Measurements from ENCODE around the gene YDJC. TPM values are rescaled to one million over a fixed set of nuclear protein-coding genes. Genes with fewer than 3 reads are reported as not detected.
A peak's percentile ranks its signal among the peaks of the same experiment; 100 is the strongest.
"Not testable (repeated sequence)": the region's sequence is repeated elsewhere in the genome, so short reads cannot be mapped to it uniquely, and the experiment has no call there.

YDJC gene
- total RNA-seq, 4 donors from 2014 or later, result 34.1 to 53.8 (median 39.6) TPM

DNA sequence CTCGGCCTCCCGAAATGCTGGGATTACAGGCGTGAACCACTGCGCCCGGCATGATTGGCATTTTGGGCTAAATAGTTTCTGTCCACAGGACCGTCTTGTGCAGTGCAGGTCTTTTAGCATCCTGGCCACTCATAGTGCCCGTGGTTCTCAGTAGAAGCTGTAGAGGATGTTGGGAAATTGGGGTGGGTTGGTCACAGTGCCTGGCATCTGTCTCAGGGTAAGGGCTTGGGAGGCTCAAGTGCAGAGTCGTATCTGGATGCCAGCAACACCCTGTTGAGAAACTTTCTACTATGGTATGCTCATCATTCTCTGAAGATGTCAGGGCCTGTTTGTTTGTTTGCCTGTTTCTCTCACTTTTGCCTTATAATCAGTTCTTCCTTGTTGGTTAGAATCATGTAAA, 40.4 kb downstream of the YDJC start:
- Histone ChIP-seq H3K4me3 (no peak overlapping the region), H3K9me3 (no peaks in the 10 kb centered on the region), H3K4me1 (peaks cover 15 to 68% (median 35%) of the 10 kb centered on the region in 3 donors), H3K27ac (no peak overlapping the region), H3K36me3 (peaks cover 0 to 33% (median 12%) of the 10 kb centered on the region in 3 donors), H3K27me3 (no peaks in the 10 kb centered on the region)
- DNase-seq, result no peak
- TF ChIP-seq, protein P1, sequence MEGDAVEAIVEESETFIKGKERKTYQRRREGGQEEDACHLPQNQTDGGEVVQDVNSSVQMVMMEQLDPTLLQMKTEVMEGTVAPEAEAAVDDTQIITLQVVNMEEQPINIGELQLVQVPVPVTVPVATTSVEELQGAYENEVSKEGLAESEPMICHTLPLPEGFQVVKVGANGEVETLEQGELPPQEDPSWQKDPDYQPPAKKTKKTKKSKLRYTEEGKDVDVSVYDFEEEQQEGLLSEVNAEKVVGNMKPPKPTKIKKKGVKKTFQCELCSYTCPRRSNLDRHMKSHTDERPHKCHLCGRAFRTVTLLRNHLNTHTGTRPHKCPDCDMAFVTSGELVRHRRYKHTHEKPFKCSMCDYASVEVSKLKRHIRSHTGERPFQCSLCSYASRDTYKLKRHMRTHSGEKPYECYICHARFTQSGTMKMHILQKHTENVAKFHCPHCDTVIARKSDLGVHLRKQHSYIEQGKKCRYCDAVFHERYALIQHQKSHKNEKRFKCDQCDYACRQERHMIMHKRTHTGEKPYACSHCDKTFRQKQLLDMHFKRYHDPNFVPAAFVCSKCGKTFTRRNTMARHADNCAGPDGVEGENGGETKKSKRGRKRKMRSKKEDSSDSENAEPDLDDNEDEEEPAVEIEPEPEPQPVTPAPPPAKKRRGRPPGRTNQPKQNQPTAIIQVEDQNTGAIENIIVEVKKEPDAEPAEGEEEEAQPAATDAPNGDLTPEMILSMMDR (IDR thresholded peaks at IDR 0.05), result no peak
- no peak for TF ChIP-seq POLR2A (IDR thresholded peaks at IDR 0.05)
- 80% methylated on average over 8 of the region's 8 CpGs; no CpG with 5 or more reads in 1 of the 2 donors for WGBS, 2 donors
- intact Hi-C loops (cut with DNase I), result no loop called here

- no peak for DNase-seq
- no peaks in the 10 kb centered on the region for H3K27me3 ChIP-seq
- WGBS, 2 donors, result 56 to 57% methylated on average over 4 of the region's 4 CpGs
- H3K36me3 ChIP-seq, result peaks cover 0 to 19% (median 0%) of the 10 kb centered on the region in 3 donors
- H3K4me3 ChIP-seq, result no peak overlapping the region
- intact Hi-C loops (cut with DNase I), result no loop called here
- no peaks in the 10 kb centered on the region for H3K9me3 ChIP-seq
- TF ChIP-seq, protein P1 (IDR thresholded peaks at IDR 0.05), result no peak
- no peak for TF ChIP-seq POLR2A (IDR thresholded peaks at IDR 0.05)
- H3K4me1 ChIP-seq, result peaks cover 15 to 75% (median 42%) of the 10 kb centered on the region in 3 donors
- no peak overlapping the region for H3K27ac ChIP-seq
Observed at GRCh38 chr22:21587803-21588611, 41.8 kb downstream of the YDJC start.

- Histone ChIP-seq H3K27me3 (no peaks in the 10 kb centered on the region), H3K4me3 (no peak overlapping the region), H3K27ac (no peak overlapping the region), H3K9me3 (no peaks in the 10 kb centered on the region), H3K36me3 (peaks cover 0 to 11% (median 0%) of the 10 kb centered on the region in 3 donors), H3K4me1 (peaks cover 12 to 81% (median 39%) of the 10 kb centered on the region in 3 donors)
- DNase-seq, result no peak
- TF ChIP-seq, protein P1 (IDR thresholded peaks at IDR 0.05), result no peak
- no peak for TF ChIP-seq POLR2A (IDR thresholded peaks at IDR 0.05)
- 50 to 80% methylated on average over 1 of the region's 2 CpGs for WGBS, 2 donors
- intact Hi-C loops (cut with DNase I), result no loop called here
Observed at GRCh38 chr22:21585389-21585788, 44.4 kb downstream of the YDJC start.

- H3K27me3 ChIP-seq, result no peaks in the 10 kb centered on the region
- peaks cover 24 to 83% (median 42%) of the 10 kb centered on the region in 3 donors for H3K4me1 ChIP-seq
- H3K36me3 ChIP-seq, result peaks cover 0 to 11% (median 0%) of the 10 kb centered on the region in 3 donors
- no peaks in the 10 kb centered on the region for H3K9me3 ChIP-seq
- WGBS, 2 donors, result 42 to 54% methylated on average over 8 to 10 of the region's 10 CpGs
- H3K27ac ChIP-seq, result peak overlapping the region in 1 of 4 donors; percentile 48
- no peak overlapping the region for H3K4me3 ChIP-seq
- DNase-seq, result no peak
- TF ChIP-seq POLR2A (IDR thresholded peaks at IDR 0.05), result no peak
- TF ChIP-seq, protein P1 (IDR thresholded peaks at IDR 0.05), result no peak
- intact Hi-C loops (cut with DNase I), result no loop called here
Observed at GRCh38 chr22:21582801-21583740, 46.8 kb downstream of the YDJC start.

DNA sequence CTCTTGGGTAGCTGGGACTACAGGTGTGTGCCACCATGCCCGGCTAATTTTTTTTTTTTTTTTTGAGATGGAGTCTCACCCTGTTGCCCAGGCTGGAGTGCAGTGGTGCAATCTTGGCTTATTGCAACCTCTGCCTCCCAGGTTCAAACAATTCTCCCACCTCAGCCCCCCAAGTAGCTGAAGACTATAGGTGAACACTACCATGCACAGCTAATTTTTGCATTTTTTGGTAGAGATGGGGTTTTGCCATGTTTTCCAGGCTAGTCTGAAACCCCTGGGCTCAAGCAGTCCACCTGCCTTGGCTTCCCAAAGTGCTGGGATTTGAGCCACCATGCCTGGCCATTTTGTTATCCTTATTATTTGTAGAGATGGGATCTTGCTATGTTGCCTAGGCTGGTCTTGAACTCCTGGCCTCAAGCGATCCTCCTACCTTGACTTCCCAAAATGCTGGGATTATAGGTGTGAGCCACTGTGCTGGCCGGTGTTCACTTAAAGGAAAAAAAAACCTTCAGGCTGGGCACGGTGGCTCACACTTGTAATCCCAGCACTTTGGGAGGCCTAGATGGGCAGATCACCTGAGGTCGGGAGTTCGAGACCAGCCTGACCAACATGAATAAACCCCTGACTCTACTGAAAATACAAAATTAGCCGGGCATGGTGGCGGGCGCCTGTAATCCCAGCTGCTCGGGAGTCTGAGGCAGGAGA, 48.7 kb downstream of the YDJC start:
- H3K27me3 ChIP-seq; H3K9me3 ChIP-seq; intact Hi-C loops (cut with DNase I); DNase-seq; H3K27ac ChIP-seq; H3K36me3 ChIP-seq; H3K4me3 ChIP-seq: not testable (repeated sequence)
- WGBS, 2 donors, result 83 to 91% methylated on average over 4 to 9 of the region's 10 CpGs
- peaks cover 18 to 89% (median 39%) of the 10 kb centered on the region in 3 donors for H3K4me1 ChIP-seq

- H3K4me3 ChIP-seq; H3K27me3 ChIP-seq; H3K36me3 ChIP-seq; intact Hi-C loops (cut with DNase I); H3K9me3 ChIP-seq; DNase-seq; H3K27ac ChIP-seq: not testable (repeated sequence)
- peaks cover 18 to 91% (median 39%) of the 10 kb centered on the region in 3 donors for H3K4me1 ChIP-seq
- WGBS, 2 donors, result 81 to 89% methylated on average over 9 of the region's 9 CpGs
Observed at GRCh38 chr22:21580623-21581007, 49.2 kb downstream of the YDJC start.
